NB4 (cell line): ENCODE measurements around the gene CACNA2D4.

Source experiments
- CTCF ChIP-seq: IDR thresholded peaks from one replicate; pipeline ENCODE4 v1.5.1; 2012; ENCODE audit warnings: low read depth, low read length
- MAX ChIP-seq: IDR thresholded peaks from 2 replicates; pipeline ENCODE4 v1.6.1; 2011; ENCODE audit warnings: low read depth, low read length
- POLR2A ChIP-seq: IDR thresholded peaks from 2 replicates; pipeline ENCODE4 v1.6.1; 2011; ENCODE audit warnings: mild to moderate bottlenecking; ENCODE audit not compliant: insufficient read length; ENCODE audit errors: extremely low read depth

GRCh38 chr12:1965916-1966315, 47.5 kb upstream of the CACNA2D4 start:
- TF ChIP-seq CTCF, result no peak
- TF ChIP-seq POLR2A, result no peak
- no peak for TF ChIP-seq MAX
